HG03103 (cell line): ENCODE measurements around the gene UMODL1.

Experiments used
- ATAC-seq: cut with Tn5 transposase; IDR thresholded peaks from one replicate; pipeline ENCODE4 v1.9.1; 2021; ENCODE audit warnings: low read depth; ENCODE audit not compliant: unreplicated experiment

UMODL1 gene

DNA sequence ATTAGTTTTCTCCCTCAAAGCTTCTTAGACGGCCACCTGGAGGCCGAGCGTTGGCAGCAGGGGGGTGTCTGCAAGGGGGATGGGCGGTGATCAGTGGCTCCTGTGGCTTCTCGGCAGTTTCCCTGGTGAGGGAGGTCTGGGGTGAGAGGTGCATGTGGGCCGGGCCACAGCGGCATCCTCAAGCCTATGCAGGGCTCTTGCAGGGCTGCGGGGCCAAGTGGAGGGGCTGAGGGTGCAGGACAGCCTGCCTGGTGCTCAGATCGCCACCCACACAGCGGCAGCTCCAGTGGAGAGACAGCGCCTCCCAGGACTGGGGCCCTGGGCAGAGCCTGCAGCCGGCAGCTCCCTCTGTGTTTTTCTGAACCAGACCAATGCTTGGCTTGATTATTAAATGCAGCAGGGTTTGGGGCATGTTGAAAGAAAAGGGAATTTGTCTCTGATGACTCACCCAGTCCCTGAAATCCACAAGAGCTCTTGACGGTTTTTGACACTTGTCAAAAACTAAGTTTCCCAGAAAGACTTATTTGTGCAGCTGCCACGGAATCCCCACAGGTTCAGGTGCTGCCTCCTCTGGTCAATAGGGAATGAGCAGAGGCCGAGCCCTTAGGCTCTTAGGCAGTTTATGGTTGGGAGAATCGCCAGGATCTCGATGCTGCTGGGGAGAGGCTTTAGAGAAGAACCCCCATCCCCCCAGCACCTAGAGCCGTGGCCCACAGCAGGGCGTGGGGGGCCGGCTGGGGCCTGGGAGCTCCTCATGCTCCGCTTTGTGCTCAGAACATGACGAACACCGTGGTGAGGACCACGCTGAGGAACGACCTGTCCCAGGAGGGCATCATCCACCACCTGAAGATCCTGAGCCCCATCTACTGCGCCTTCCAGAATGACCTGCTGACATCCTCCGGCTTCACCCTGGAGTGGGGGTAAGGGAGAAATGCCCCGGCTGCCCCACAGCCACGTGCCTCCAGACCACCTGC is 54.7 kb downstream of the UMODL1 start:
- ATAC-seq, result no peak

DNA sequence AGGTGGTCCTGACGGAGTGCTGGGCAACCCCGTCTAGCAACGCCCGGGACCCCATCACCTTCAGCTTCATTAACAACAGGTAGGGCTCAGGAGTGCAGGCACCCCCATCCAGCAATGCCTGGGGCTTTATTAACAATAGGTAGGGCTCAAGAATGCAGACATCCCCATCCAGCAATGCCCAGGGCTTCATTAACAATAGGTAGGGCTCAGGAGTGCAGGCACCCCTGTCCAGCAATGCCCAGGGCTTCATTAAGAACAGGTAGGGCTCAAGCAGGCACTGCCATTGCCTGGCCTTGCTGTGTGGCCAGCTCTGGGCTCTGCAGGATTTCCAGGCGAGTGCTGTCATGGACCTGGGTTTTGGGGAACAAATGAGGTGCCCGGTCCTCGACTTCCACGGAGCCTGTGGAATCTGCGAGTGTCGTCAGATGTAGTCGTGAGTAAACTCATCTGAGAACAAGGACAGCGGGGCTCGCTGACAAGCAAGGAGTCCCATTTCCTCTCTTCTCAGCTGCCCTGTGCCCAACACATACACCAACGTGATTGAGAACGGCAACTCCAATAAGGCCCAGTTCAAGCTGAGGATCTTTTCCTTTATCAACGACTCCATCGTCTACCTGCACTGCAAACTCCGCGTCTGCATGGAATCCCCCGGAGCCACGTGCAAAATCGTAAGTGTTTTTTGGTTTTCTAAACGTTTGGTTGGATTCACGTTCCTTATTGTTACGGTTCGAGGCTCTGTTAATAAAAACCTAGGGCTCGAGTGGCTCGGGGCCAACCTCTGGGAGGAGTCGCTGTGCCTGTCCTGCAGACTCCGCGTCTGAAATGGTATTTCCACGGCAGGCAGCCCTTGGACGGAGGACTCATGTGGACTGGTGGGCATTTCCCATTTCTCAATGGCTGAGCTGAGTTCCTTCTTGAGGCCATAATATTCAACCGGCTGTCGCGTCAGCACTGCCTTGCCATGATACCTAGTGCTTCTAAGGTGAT is 56.3 kb downstream of the UMODL1 start:
- ATAC-seq, result no peak

DNA sequence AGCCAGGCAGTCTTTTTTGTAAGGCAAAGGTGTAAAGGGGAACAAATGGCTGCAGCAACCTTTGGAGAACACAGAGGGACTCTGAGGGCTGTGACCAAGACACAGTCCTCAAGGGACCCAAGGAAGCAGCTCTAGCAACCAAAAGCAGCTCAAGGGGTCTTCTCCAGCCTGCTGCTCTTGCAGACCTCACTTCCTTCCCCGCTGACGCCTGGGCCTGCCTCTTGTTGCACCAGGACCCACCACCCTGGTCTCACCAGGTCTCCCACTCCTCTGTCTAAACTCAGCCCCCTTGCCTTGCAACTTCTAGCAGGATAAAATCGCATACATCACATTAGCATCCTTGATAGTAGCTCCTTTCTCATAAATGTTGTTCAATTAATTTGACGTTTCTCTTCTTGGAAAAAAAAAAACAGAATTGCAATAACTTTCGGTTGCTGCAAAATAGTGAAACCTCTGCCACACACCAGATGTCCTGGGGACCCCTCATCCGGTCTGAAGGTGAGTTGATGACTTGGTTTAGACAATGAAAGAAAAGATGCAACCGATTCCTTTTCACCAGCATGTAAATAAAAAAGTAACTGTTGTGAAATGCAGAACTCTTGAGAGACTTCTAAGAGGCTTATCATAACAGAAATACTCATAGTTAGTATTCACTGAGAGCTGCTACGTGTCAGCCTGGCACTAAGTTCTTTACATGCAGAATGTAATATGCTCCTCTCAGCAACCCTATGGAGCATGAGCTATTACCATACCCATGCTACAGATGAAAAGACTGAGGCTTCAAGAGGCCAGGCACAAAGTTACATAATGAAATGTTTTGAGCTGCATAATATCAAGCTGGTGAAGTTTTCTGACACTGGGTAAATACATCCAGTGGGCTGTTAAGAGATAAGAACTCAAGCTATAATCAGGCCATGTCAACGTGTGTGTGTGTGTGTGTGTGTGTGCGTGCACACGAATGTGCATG is 58.5 kb downstream of the UMODL1 start:
- ATAC-seq, result no peak

DNA sequence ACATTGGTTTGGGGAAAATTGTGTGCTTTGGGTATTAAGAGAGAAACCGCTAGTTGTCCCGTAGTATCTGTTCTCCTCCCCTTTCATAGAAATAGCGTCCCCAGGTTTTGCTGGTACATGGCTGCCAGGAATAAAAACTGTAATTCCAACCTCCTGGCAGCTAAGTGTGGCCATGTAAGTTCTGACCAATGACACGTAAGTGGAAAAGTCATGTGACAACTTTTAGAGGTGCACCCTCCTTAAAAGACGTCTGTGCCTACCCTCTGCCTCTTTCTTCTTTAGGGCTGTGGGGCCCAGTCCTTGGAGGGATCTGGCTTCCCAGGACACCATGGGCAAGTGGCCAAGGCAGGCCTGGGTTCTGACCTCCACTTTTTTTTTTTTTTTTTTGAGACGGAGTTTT is 59.3 kb downstream of the UMODL1 start:
- no peak for ATAC-seq

DNA sequence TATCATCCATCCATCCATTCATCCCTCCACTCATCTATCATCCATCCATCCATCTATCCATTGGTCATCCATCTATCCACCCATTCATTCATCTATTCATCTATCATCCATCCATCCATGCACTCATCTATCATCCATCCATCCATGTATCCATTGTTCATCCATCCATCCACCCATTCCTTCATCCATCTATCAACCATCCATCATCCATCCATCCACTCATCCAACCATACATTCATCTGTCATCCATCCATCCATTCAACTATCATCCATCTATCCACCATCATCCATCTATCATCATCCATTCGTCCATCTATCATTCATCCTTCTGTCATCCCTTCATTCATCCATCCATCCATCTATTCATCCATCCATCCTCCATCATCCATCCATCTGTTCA is 61.1 kb downstream of the UMODL1 start:
- ATAC-seq, result no peak

DNA sequence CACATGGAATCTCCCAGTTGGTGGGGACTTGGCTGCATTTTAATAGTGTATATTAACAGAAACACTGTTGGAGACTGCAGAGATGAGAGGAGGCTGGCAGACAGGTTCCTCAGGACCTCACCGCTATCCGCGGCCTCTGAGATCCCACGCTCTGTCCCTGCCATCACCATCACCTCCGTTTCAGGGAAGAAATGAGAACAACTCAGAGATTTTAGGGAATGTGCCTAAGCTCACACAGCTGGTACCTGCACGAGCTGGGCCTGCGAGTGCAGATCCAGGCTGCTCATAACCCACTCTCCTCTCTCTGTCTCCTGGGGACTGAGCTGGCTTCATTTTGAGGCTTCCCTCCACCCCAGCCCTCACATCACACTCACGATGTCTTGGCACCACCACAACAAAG is 62.0 kb downstream of the UMODL1 start:
- no peak for ATAC-seq

DNA sequence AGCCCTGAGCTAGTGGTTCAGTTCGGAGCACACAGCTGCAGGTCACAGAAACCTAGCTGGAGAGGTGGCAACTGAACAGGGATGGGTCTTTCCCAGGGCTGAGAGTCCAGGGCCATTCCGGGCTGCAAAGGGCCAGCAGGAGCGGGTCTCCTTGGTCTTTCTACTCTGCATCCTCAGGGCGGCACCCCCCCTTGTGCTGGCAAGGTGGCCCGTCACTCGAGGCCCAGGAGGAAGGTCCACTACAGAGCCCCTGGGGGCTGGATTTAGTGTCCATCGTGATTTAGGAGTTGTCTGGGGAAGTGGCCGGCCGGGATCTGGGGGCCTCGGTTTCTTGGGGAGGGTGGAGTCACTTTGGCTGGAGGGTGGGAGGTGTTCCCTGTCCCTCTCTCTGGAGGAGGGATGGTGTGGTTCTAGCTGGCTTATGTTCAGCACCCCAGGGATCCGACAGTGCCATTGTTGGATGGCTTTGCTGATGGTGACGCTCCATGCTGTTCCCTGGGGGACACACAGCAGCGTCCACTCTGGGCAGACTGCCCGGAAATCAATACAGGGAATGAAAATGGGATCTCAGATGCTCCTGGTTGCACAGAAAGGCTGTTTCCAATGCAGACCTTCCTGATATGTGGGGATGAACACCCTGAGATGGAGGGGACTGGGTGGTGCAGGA is 64.4 kb downstream of the UMODL1 start:
- ATAC-seq, result no peak

DNA sequence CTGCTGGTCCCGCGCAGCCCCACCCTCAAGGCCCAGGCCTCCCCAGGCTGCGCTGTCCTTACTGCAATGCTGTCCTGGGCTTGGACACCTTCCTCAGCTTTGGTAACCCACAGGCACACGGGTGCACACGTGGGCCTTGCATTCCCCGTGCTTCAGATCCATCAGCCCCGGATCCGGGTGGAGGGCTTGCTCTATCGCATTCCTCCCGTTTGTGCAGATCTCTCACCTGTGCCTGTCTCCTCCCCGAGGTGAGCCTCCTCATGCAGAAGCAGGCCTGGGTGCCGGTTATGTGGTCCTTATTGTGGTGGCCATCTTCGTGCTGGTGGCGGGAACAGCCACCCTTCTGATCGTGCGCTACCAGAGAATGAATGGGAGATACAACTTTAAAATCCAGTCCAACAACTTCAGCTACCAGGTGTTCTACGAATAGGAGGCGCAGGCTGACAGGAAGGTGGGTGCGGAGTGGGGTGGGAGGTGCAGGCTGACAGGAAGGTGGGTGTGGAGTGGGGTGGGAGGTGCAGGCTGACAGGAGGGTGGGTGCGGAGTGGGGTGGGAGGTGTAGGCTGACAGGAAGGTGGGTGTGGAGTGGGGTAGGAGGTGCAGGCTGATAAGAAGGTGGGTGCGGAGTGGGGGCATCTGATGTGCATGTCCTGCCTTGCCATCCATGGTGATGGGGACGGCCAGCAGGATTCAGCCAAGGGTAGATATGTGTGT is 66.2 kb downstream of the UMODL1 start:
- no peak for ATAC-seq

DNA sequence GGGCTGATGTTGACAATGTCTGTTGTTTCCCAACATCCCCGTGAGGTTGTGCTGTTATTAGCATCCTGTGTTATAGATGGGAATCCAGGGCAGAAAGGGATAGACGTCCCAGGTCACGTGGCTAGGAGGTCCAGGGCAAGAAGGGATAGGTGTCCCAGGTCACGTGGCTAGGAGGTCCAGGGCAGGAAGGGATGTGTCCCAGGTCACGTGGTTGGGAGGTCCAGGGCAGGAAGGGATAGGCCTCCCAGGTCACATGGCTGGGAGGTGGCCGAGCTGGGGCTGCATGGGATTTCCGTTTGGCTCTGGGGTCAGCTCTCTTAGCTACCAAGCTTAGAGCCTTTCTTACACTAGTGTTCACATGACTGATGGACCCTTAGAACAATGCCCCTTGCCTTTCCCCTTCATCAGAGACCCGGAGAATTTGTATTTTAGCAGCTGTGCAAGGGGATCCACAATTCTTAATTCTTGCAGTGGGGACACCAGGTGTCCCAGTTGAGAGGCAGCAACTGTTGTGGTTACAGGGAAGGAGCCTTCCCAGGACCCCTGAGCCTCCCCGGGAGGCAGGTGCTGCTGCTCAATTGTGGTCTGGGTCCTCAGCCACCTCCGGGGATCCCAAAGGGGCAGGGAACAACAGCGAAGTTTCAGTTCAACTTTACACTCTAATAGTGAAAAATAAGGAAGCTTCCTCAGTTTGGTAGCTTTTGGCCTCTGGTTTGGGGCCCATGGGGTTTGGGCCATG is 69.2 kb downstream of the UMODL1 start:
- ATAC-seq, result no peak

DNA sequence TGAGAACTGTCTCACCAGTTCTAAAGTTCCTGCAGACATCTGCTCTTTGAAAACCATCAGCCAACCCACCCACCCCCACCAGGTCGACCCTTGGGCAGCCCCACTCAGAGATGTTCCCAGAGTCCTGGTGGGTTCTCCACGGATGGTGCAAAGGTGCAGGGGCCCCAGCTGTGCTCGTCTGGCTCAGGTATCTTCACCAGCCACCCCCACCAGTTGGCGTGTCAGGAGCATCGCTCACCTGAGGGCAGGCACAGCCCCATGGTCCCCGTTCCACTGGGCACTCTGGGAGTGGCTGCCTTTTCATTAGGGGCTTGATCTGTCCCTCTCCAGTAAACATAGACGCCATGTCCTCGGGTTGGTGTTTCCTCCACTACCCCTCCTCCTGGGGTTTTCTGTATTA is 70.5 kb downstream of the UMODL1 start:
- ATAC-seq, result no peak

DNA sequence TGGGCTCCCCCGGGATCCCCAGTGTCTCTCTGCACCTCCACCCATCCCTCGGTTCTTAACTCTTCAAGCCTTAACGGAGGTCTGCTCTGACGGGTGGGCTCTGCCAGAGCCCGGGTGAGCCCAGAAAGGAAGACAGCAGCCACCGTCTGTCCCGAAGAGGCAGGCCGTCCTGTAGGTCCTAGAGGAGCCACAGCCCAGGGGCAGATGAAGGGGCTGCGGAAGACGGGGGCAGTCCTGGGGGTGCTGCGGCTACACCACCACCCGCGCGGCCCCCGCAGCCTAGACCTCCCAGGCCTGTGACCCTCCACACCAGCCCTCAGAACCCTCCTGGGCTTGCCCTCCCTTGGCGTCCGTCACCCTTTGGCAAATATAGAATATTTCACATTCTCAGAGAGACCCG is 71.0 kb downstream of the UMODL1 start:
- no peak for ATAC-seq

DNA sequence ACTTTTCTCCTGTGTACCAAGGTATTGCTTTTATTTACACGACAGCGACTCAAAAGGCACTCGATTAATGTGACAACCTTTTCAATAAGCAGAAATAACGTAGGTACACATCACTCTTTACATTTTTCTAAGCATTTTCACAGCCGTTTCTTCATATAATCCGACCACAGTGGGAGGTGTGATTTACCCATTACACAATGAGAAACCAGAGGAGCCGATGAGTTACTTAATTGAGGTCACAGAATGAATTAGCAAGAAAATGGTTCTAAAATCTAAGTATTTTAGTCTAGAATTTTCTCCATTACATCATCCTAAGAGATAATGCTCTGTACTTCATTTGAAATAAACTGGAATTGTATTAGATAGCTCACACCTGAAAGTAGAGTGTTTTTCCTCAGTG is 71.5 kb downstream of the UMODL1 start:
- no peak for ATAC-seq

DNA sequence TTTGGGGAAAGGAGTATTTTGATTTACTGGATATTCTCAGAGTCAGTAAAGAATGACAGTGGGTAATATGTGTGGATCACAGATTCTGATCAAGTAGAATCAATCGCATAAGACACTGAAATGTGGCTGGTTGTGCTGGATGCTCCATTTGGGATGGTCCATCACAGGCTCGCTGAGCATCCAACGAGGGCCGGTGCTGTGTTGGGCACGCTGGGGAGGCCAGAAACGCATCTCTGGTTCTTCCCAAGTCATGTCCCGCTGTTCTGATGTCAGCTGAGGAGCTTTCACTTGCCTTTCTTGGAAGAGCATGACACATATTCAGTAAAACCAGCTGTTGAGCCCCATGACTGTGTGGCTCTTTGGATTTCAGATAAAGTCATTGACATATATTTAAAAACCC is 72.0 kb downstream of the UMODL1 start:
- ATAC-seq, result no peak

DNA sequence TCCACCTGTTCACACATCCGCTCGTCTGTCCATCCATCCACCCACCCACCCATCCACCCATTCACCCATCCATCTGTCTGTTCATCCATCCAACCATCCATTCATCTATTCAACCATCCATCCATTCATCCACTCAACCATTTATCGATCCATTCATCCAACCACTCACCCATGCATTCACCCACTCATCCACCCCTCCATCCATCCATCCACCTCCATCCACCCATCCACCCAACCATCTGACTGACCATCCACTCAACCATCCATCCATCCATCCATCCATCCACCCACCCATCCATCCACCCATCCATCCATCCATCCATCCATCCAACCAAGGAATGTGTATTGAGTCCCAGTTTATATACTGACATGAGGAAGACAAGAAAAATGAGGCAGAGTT is 73.1 kb downstream of the UMODL1 start:
- ATAC-seq, result no peak

DNA sequence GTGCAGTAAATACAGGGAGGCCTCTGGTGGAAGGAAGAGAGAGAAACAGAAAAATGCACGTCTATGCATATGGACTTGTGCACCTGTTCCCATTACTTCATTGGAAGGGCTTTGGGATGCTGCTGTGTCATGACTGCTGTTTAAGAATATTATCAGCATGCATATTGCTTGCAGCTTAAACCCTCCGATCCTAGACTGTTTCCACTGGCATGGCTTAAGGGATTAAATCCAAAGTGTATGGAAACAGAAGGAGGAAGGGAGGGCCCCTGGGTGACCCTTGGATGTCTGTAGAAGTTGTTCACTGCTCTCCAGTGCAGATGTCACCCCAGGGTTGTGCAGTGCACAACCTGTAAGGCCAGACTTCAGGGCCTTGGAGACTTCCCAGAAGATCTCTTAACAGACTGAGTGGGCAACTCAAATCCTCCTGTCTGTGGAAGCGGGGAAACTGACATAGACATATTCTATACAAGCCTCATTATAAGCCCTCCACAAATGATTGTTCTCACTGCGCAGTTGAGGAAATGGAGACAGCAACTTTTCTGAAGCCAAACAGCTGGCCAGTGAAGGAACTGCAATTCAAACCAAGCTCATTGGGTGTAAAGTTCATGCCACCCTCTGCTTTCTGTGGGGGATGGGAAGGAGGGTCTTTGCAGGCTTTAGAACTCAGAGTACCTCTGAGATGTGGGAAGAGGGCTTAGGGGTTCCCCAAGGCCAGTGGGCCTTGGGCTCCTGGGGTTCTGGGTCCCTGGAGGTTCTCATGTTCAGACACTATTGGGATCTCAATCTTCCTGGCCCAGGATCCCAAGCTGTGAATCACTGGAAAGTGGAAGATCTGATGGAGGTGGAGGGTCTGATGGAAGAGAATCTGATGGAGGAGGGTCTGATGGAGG is 73.8 kb downstream of the UMODL1 start:
- ATAC-seq, result no peak

DNA sequence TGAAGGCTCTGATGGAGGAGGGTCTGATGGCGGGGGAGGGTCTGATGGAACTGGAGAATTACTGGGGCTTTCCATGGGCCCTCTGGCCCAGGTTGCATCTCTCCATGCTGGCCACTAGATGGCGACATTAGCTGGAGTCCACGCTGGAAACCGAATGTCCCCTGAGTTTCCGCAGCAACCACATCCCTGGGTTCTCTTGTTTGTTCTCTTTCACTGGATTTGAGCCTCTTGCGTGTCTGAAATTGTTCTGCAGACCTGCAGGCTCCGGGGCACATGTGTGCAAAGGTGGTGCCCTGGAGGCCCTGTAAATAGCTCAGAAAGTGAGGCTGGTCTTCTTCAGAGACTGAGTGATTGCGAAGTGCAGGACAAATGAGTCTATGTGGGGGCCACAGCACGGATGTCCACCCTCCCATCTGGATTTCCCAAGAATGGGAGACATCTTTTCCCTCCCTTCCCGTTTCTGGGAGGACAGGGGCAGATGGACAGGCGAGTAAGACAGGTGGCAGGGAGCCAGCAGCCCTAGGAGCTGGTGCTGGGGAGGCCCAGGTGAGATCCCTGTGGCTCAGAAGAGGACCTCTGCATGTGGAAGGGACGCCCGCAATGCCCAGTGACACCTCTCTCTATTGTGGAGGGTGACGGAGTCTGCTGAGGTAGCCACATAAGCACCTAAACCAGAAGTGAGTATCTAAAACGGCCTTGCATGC is 74.6 kb downstream of the UMODL1 start:
- ATAC-seq, result no peak
